HG02678 (cell line): ENCODE measurements around the gene RAB26.
"Not testable (repeated sequence)": the region's sequence is repeated elsewhere in the genome, so short reads cannot be mapped to it uniquely, and the experiment has no call there.

Source experiments
- ATAC-seq: cut with Tn5 transposase; IDR thresholded peaks from one replicate; pipeline ENCODE4 v1.9.1; 2021; ENCODE audit warnings: mild to moderate bottlenecking, moderate library complexity; ENCODE audit not compliant: unreplicated experiment

Gene RAB26

GRCh38 chr16:2195322-2196161, 47.1 kb downstream of the RAB26 start:
- no peak for ATAC-seq

- no peak for ATAC-seq
These were observed 47.9 kb downstream of the RAB26 start, which contains the start of gene CASKIN1 for GRCh38 chr16:2196162-2196980. Gene CASKIN1 (minus strand): TSS chr16:2196605. CDS start chr16:2196432, 173 bp downstream.

- no peak for ATAC-seq
These were observed 48.6 kb downstream of the RAB26 start for GRCh38 chr16:2196981-2197511.

GRCh38 chr16:2197765-2198164, 49.3 kb downstream of the RAB26 start:
- no peak for ATAC-seq

DNA sequence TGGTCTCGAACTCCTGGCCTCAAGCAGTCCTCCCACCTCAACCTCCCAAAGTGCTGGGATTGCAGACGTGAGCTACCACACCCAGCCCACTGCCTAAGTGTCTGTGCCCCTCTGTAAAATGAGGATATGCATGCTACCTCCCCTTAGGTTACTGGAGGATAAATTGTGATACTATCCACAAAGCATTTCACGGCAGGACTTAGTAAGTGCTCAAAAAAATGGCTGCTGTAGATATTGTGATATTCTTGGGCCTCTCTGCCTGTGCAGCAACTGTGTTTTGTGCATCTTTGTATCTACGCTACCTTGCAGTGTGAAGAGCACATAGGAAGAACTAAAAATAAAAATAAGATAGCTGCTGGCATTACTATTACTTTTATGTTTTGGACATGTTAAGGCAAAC, 49.9 kb downstream of the RAB26 start:
- no peak for ATAC-seq

GRCh38 chr16:2199095-2199494, 50.7 kb downstream of the RAB26 start:
- no peak for ATAC-seq

DNA sequence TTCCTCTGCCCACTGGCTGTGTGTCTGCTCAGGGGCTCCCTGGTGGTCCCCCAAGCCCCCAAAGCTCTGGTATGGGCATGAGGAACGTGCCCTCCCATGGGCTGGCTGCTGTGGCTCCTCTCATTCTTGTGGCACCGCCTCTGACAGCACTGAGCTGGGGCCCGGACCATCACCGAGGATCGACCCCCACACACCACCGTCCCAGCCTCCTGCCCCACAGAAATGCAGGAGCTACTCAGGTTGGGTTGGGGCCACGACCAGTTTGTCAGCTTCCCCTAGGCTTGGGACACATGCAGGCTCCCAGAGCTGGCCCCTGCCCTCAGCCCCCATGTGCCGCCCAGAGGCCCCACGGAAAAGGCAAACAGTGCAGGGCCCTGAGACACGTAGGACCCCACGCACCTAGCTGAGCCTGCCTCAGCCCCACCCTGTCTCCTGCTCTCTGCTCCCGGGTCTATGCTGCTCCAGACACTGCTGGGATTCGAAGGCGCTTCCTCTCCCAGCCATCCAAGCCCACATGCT, 51.3 kb downstream of the RAB26 start:
- ATAC-seq = no peak

GRCh38 chr16:2200313-2200712, 51.9 kb downstream of the RAB26 start:
- ATAC-seq = no peak

GRCh38 chr16:2203119-2203688, 54.8 kb downstream of the RAB26 start:
- not testable (repeated sequence) for ATAC-seq
